ENCODE measurements around the gene TRIP4. TPM values are rescaled to one million over a fixed set of nuclear protein-coding genes. Genes with fewer than 3 reads are reported as not detected.

The TRIP4 gene
- total RNA-seq, 1 experiment from 2014 or later: 21.7 TPM

GRCh38 chr15:64503640-64504039 is 116.0 kb downstream of the TRIP4 start:
- WGBS (ENCODE audit: extremely low coverage, insufficient read length, low lambda C conversion rate): no CpG with 5 or more reads among the region's 1 CpG
- Histone ChIP-seq H3K4me1 (ENCODE audit: insufficient read depth, low read length) (peaks cover 3% of the 10 kb centered on the region), H3K9me3 (ENCODE audit: control insufficient read depth, low read depth, low read length) (no peaks in the 10 kb centered on the region), H2BK5ac (ENCODE audit: insufficient read length, low read length) (no peak overlapping the region), H4K8ac (replicated peaks; ENCODE audit: insufficient read length, low read depth, low read length) (no peak overlapping the region), H3K27ac (ENCODE audit: insufficient read length, low read depth, low read length) (no peak overlapping the region), H3T11ph (ENCODE audit: low read length) (no peak overlapping the region), H3K18ac (ENCODE audit: insufficient read length, low read depth, low read length) (no peak overlapping the region), H2BK20ac (ENCODE audit: low read depth, low read length, poor library complexity, severe bottlenecking) (no peak overlapping the region), H2AK5ac (ENCODE audit: insufficient read length, low read length) (no peak overlapping the region), H2BK120ac (ENCODE audit: low read depth, low read length, poor library complexity, severe bottlenecking) (no peak overlapping the region), H3K9ac (ENCODE audit: extremely low read depth, insufficient read length, low read length) (no peak overlapping the region), H3K4ac (ENCODE audit: low read depth, low read length) (no peak overlapping the region), H2AFZ (ENCODE audit: low read length) (no peak overlapping the region), H3K79me1 (ENCODE audit: insufficient read depth, low read depth, low read length, poor library complexity, severe bottlenecking) (peaks cover 13% of the 10 kb centered on the region), H3K23ac (ENCODE audit: insufficient read length, low read depth, low read length) (peak overlapping the region; percentile 20), H2BK15ac (ENCODE audit: low read depth, low read length) (no peak overlapping the region), H4K91ac (ENCODE audit: insufficient read length, low read depth, low read length) (no peak overlapping the region), H3K56ac (ENCODE audit: insufficient read length, low read depth, low read length) (no peak overlapping the region), H2BK12ac (ENCODE audit: insufficient read length, low read depth, low read length) (no peak overlapping the region), H3K79me2 (ENCODE audit: insufficient read depth, low read length) (peaks cover 6% of the 10 kb centered on the region; the same call in 1 of the 2 replicates), H3K4me2 (ENCODE audit: insufficient read depth, insufficient read length, low read length) (no peak overlapping the region), H3K23me2 (ENCODE audit: insufficient read length, low read depth, low read length, poor library complexity, severe bottlenecking) (no peaks in the 10 kb centered on the region), H4K5ac (ENCODE audit: insufficient read length, low read depth, low read length) (no peak overlapping the region), H4K20me1 (ENCODE audit: control insufficient read depth, insufficient read depth, insufficient read length) (no peaks in the 10 kb centered on the region), H3K14ac (ENCODE audit: insufficient read depth, low read length) (no peak overlapping the region), H3K27me3 (ENCODE audit: insufficient read depth, low read length) (no peaks in the 10 kb centered on the region)
- H3K9me3 Mint-ChIP-seq: no peaks in the 10 kb centered on the region
- TF ChIP-seq CTCF (conservative IDR thresholded peaks at IDR 0.05): no peak
- no peaks in the 10 kb centered on the region for H3K27me3 Mint-ChIP-seq (ENCODE audit: low read depth)
- no peak for DNase-seq
- no peak overlapping the region for H3K4me3 Mint-ChIP-seq
- peak overlapping the region in 2 of 3 experiments; percentile 0 to 19; a peak in 2 of 7 replicates for H3K27ac Mint-ChIP-seq
- peaks cover 17 to 21% of the 10 kb centered on the region in 2 experiments for H3K4me1 Mint-ChIP-seq
- peaks cover 14 to 43% (median 33%) of the 10 kb centered on the region in 3 experiments for H3K36me3 Mint-ChIP-seq (ENCODE audit: insufficient read depth in 1 of 3, low read depth in 3 of 3)

Other genes starting within 250 kb of the TRIP4 start
- gene SNX22, start 236.1 kb upstream of the TRIP4 start, total RNA-seq (2021): 4.4 and 4.8 TPM in 2 replicates
- 433 and 435 TPM in 2 replicates for gene PPIB, start 224.8 kb upstream of the TRIP4 start, total RNA-seq (2021)
- gene CSNK1G1, start 31.7 kb upstream of the TRIP4 start, total RNA-seq (2021): 17.1 and 19.7 TPM in 2 replicates
- 65.6 and 74.5 TPM in 2 replicates for gene PCLAF, start 6.4 kb upstream of the TRIP4 start, total RNA-seq (2021)
- 38.8 and 45.3 TPM in 2 replicates for gene ZNF609, start 72.7 kb downstream of the TRIP4 start, total RNA-seq (2021)